NCI-H526 treated with DMSO at 0.1 percent for 48 hours (cell line): Measurements from ENCODE around the gene TTLL3.

Experiments
- DNase-seq: peaks from one replicate; lab custom pipeline; 2025; lab: John Stamatoyannopoulos, UW

TTLL3 gene

GRCh38 chr3:9806688-9807589 lies 3.1 kb upstream of the TTLL3 start:
- no peak for DNase-seq

DNA sequence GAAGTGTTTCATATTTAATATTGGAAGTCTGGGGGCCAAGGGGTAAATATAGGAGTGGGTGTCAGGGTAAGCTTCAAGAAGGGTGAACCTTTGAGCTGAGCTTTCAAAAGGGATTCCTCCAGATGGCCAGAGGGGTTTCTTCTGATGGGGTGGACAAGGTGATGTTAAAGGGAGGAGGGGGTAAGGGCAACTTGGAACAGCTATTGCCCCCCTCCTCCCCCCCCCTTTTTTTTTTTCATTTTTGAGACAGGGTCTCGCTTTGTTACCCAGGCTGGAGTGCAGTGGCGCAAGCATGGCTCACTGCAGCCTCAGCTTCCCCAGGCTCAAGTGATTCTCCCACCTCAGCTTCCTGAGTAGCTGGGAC lies 2.1 kb upstream of the TTLL3 start:
- no peak for DNase-seq

DNA sequence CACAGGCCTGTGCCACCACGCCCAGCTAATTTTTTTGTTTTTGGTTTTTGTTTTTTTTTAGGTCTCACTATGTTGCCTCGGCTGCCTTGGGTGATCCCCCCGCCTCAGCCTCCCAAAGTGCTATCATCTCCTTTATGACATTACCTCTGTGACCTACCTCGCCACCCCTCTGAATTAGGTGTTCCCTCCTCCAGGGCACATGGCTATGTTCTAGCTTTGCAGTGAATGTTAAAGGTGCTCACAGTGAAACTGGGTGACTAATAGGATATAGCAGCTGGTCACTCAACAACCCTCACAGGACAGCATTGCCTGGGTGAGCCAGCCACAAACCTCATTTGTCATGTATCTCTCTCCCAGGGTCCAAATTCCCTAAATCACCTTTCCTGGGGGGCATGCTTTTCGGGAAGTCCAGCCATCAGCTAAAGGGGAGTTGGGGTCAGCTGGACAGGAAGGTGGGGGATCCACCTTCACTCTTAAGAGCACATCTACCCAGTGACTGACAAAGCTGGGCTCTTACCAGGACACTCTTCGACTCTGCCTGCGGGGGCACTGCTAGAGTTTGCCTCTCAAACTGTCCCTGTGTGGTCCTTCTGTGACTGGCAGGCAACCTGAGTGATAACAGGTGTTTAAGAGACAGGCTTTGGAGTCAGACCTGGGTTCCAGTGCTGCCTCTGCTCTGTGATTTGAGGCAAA lies 1.6 kb upstream of the TTLL3 start:
- peak; percentile 13 for DNase-seq

DNA sequence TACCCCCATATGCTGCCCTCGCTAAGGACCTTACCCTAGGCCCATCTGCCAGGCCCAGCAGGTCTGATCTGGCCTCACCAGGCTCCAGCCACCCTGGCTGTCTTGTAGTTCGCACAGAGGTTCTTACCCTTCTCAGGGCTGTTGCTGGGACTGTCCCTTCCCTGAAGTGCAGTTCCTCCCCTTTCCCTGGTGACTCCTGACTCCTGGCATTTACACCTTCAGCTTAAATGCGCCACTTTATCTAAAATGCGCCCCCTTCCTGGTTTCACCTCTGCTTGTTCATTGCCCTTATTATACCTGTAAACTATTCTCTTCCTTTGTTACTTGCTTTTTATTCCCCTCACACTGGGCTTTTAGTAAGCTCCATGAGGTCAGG lies 835 bp upstream of the TTLL3 start:
- DNase-seq = no peak

- DNase-seq = no peak
Observed at GRCh38 chr3:9810433-9810770, 340 bp downstream of the TTLL3 start.

- no peak for DNase-seq
Observed at GRCh38 chr3:9810846-9811245, 784 bp downstream of the TTLL3 start.

- DNase-seq = no peak
Observed at GRCh38 chr3:9812870-9813483, 2.9 kb downstream of the TTLL3 start.

DNA sequence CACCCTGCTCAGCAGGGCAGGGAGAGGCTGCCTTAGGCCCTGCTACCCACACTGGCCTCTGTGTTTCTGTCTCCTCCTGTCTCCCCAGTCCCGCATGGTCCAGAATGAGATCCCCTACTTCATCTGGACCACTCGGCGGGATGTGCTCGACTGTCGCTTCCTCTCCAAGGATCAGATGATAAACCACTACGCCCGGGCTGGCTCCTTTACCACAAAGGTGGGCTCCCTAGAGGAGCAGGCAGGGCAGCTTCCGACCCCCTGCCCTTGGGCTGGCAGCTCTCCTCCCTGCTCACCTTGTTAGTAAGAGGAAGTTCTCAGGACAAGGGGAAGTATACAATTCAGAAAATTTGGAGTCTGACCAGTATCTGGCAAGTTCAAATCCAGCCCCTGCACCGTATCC lies 5.9 kb downstream of the TTLL3 start:
- no peak for DNase-seq

- DNase-seq = no peak
Observed at GRCh38 chr3:9817436-9817835, 7.4 kb downstream of the TTLL3 start.

- no peak for DNase-seq
Observed at GRCh38 chr3:9818666-9819335, 8.7 kb downstream of the TTLL3 start.

DNA sequence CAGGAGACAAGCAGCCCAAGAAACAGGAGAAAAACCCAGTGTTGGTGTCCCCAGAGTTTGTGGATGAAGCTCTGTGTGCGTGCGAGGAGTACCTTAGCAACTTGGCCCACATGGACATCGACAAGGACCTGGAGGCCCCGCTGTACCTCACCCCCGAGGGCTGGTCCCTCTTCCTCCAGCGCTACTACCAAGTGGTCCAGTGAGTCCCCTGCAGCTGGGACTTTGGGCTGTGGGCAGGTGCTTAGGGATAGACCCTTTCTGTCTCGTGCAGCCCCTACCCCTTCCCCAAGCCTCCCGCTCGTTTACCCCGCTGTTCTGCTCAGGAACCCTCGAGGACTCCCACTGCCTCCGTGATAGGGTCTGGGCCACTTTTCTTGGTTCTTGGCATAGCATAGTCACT lies 10.5 kb downstream of the TTLL3 start:
- no peak for DNase-seq

DNA sequence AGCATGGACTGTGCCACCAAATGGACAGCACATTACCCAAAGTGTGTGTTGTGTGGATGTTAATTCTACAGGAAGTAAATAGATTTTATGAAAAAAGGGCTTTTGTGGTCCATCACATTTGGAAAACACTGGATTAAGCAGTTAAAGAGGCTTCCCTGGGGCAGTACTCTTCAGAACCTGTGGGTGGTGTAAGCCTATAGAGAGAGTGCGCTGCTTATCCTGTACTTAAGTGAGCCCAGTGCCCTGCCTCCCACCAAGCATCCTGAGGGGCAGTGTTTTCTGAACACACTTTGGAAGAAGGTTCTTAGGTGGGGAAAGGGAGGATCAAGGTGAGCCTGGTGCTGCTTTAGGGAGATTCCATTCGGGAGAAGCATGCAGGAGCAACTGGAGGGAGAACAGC lies 10.9 kb downstream of the TTLL3 start:
- no peak for DNase-seq

DNA sequence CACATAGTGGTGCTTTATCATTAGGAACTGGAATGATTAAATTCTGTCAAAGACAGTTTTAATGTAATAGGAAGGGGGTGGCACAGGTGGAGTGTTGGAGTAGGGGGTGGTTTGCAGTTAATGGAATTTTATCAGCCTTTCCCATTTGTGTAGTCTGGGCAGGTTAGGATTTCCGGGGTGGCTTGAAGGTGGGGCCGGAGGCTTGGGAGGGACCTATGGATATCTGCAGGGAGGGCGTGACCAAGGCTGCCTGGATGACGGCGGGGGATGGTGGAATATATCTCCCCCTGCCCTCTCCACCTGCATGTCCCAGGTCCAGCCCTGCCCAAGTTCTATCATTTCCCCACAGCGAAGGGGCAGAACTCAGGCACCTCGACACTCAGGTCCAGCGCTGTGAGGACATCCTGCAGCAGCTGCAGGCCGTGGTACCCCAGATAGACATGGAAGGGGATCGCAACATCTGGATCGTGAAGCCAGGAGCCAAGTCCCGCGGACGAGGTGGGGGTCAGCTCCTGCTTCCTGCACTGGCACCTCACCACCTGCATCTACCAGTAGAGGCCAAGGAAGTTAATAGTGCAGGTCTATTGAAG lies 15.5 kb downstream of the TTLL3 start:
- no peak for DNase-seq

DNA sequence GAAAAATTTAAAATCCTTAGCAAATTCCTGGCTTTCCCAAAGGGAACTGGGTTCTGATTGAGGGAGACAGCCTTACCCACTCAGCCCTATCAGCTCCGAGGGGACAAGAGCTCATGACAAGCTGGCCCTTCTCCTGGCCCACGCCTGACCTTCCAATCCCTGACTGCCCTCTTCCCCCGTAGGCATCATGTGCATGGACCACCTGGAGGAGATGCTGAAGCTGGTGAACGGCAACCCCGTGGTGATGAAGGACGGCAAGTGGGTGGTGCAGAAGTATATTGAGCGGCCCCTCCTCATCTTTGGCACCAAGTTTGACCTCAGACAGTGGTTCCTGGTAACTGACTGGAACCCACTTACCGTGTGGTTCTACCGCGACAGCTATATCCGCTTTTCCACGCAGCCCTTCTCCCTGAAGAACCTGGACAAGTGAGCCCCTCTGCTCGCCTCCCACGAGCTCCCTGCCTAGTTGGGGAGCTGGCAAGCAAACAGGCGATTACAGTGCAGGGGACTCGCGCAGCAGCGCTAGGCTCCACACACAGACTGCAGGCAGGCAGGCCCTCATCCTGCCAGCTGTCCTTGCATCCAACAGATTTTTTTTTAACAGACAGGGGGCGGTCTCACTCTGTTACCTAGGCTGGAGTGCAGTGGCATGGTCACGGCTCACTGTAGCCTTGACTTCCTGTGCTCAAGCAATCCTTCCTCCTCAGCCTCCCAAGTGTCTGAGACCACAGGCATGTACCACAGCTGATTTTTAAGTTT lies 16.9 kb downstream of the TTLL3 start:
- no peak for DNase-seq

GRCh38 chr3:9828801-9829755 lies 19.0 kb downstream of the TTLL3 start:
- no peak for DNase-seq

GRCh38 chr3:9831253-9831652 lies 21.2 kb downstream of the TTLL3 start:
- no peak for DNase-seq

DNA sequence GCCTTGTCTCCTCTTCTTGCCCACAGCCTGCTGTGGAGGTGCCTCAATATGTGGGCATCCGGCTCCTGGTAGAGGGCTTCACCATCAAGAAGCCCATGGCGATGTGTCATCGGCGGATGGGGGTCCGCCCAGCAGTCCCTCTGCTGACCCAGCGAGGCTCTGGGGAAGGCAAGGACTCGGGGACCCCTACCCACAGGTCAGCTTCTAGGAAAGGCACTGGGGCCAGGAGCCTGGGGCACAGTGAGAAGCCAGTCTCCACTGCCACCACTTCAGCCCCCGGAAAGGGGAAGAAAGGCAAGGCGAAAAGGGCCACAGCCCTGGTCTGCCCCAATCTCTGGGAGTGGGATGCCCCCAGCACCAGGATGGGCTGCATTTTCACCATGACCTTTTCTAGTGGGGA lies 23.0 kb downstream of the TTLL3 start:
- DNase-seq = no peak

DNA sequence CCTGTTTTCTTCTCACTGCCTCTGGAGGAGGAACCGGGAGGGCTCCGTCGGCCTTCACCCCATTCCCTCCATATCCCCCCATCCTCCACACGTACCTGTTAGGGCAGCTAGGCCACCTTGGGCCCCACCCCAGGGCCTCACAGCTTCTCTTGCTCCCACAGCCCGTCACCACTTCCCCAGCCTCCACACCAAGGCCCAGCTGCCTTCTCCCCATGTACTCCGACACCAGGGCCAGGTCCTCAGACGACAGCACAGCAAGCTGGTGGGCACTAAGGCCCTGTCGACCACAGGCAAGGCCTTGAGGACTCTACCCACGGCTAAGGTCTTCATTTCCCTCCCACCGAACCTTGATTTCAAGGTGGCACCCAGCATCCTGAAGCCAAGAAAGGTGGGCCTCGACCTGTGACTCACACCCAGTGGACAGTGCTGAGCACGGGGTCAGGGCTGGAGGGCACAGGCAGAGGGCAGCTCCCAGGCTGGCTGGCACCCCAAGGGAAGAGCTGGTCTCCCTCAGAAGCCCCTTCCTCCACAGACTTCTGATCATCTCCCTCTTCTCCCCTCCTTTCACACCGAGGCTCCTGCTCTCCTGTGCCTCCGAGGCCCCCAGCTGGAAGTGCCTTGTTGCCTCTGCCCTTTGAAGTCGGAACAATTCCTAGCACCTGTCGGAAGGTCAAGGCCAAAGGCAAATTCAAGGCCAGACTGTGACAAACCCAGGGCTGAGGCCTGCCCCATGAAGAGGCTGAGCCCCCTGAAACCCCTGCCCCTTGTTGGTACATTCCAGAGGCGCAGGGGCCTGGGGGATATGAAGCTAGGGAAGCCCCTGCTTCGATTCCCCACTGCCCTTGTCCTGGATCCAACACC lies 24.7 kb downstream of the TTLL3 start:
- DNase-seq = no peak
